GM12865 (cell line): ENCODE measurements around the gene GNAI3.

Experiments
- DNase-seq: peaks from one replicate; pipeline ENCODE4 v3.0.0; 2010; ENCODE audit warnings: low read depth
- H3K4me3 ChIP-seq: 2 replicates; pipeline ENCODE4 v1.5.1; 2011; ENCODE audit warnings: mild to moderate bottlenecking, low read depth, low read length, control low read depth
- TF ChIP-seq, protein P1 (sequence below): IDR thresholded peaks from 2 replicates; pipeline ENCODE4 v1.5.1; 2011; ENCODE audit warnings: low read length, control low read depth, low read depth, inconsistent platforms; ENCODE audit not compliant: insufficient read depth; ENCODE audit errors: missing control alignments

Gene GNAI3

DNA sequence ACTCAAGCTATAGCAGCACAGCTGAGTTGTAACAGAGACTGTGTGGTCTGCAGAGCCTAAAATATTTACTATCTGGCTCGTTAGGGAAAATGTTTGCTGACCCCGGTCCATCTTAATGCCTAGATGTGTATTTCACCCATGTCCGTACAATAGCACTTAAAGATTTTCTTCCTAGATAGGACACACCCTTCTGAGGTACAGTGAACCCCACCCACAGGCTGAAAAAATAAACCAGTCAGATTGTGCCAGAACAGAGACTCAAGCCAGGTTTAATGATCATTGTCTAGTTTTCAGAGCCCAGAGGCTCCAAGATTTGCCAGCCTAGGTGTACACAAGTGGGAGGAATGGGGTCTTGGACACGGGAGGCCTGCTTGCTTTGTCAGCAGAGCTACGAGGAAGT lies 44.5 kb upstream of the GNAI3 start:
- no peak for DNase-seq
- no peak overlapping the region for H3K4me3 ChIP-seq
- TF ChIP-seq, protein P1, sequence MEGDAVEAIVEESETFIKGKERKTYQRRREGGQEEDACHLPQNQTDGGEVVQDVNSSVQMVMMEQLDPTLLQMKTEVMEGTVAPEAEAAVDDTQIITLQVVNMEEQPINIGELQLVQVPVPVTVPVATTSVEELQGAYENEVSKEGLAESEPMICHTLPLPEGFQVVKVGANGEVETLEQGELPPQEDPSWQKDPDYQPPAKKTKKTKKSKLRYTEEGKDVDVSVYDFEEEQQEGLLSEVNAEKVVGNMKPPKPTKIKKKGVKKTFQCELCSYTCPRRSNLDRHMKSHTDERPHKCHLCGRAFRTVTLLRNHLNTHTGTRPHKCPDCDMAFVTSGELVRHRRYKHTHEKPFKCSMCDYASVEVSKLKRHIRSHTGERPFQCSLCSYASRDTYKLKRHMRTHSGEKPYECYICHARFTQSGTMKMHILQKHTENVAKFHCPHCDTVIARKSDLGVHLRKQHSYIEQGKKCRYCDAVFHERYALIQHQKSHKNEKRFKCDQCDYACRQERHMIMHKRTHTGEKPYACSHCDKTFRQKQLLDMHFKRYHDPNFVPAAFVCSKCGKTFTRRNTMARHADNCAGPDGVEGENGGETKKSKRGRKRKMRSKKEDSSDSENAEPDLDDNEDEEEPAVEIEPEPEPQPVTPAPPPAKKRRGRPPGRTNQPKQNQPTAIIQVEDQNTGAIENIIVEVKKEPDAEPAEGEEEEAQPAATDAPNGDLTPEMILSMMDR: no peak

DNA sequence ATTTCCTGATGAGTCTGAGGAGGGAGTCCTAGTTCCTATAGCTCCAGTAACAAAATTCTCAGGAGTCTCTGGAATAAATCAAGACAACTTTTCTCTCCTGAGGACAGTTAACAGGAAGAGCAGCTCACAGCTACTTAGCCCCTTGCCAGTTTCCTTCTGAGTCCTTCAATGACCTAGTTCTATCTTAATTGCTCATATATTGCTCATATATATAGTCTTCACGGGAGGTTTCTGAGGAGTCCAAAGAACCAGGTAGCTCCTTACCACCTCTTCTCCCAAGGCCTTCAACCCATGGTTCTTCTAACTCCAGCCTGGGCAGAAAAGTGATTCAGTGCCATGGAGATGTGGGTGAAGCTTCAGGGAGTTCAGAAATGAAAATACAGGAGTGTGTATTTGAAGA lies 43.4 kb upstream of the GNAI3 start:
- TF ChIP-seq, protein P1: no peak
- H3K4me3 ChIP-seq: no peak overlapping the region
- no peak for DNase-seq

DNA sequence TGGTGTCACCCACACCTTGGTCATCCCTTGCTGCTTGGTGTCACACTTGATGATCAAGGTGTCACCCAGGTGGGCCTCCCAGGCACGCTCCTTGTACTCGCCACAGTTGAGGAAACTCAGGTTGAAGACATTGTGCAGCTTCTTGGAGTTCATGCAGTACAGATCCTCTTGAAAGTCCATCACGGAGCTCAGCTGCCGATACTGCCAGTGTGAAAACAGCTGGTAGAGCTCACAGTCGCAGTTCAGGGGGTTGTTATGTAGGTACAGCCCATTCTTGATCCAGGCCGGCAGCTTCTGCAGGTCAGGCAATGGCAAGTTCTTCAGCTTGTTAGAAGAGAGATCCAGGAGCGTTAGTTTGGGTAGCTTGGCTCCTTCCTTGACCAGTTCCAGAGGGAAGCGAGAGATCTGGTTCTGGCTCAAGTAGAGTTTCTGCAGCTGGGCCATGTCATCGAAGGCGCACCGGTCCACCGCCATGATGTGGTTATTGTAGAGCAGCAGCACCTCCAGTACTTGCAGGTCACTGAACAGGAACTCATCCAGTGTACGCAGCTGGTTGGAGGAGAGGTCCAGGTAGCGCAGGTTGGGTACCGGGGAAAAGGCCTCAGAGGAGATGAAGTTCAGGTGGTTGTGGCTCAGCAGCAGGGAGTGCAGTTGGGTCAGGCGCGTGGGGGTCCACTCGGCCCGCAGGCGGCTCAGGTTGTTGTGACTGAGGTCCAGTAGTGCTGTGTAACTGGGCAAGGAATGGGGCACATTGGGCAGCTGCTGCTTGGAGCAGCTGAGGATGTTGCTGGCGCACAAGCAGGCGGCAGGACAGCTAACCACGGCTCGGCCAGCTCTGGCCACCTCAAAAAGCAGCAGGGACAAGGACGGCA lies 40.2 kb upstream of the GNAI3 start:
- H3K4me3 ChIP-seq: no peak overlapping the region
- TF ChIP-seq, protein P1: no peak
- no peak for DNase-seq

DNA sequence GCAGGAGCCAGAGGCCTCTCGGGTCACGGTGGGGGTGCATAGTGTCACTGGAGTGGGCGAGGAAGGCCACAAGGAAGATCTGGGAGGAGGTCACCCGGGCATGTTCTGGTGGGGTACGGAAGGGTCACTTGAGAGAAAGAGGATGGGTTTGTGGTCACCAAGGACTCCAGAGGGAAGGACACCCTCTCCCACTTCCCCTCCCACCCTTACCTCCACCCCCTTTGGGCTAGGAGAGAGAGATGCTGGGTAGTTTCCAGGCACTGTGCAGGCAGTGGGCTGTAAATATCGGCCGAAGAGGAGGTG lies 39.6 kb upstream of the GNAI3 start:
- TF ChIP-seq, protein P1: no peak
- DNase-seq: no peak
- H3K4me3 ChIP-seq: peak overlapping the region; percentile 45; the same call in 1 of the 2 replicates

DNA sequence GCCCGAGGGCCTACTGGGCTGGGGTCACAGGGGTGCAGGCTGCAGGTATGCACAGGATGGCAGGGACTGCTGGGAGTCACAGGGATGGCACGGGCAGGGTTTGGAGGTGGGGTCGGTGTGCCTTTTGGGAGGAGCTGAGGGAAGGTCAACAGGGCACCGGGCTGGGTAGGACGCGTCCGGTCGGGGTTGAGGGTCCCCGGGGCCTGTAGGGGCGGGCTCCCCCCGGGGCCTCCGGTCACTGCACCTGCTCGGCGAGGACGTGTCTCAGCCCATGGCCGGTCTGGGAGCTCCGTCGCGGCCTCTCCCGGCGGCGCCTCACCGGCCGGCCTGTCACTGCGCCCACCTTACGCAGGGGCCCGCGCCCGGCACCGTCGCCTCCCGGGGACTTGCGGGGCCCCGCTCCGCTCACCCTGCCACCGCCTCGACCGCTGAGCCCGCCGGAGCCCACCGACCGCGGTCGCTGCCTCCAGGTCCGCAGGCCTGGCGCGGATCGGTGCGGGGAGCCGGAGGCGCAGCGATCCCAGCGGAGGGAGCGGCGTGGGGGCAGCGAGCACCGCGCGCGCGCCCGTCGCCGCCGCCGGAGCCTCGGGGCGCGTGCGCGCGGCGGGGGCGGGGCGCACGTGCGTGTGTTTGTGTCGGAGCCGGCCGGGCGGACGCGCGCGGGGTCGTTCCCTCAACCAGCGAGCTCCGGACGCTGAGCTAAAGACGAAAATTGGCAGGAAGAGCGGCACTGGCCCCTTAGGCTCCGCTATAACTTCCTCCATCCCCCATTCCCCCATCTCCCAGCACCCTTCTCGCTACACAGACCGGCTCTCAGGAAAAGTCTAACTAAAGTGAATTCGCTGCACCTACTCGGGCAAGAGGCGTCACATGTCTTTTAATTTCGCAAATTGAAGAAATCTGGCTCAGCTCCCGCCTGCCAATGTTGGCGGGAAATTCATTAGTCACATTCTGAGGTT lies 39.0 kb upstream of the GNAI3 start, which contains the start of gene AMIGO1:
Gene AMIGO1 (minus strand): TSS at position 552 of the 959 bp plus-strand sequence. CDS start 815 bp downstream, outside the sequence.
- peak within 1 kb of the TSS; percentile 45 for H3K4me3 ChIP-seq
- DNase-seq: peak; percentile 71
- TF ChIP-seq, protein P1: no peak

DNA sequence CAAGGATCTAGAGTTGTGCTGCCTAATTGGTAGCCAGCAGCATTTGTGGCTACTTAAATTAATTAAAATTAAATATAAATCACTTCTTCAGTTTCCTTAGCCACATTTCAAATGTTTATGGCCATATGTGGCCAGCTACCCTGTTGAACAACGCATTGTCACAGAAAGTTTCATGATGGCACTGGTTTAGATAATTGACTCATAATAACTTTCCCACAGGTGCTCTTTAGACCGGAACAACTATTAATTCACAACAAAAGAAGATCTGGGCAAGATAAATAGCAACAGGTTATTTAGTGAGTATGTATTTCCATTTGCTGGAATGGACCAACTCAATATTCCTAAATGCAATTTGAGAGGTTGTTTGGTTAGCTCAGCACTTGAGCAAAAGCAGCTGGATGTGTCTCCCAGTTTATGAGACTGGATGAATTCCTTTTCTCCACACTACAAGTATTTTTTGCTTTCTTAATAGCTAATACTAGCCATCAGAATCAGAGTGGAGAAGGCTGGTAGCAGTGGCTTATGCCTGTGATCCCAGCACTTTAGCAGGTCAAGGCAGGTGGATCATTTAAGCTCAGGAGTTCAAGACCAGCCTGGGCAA lies 35.2 kb upstream of the GNAI3 start:
- H3K4me3 ChIP-seq: no peak overlapping the region
- TF ChIP-seq, protein P1: no peak
- peak; percentile 27 for DNase-seq
